T-helper 1 cell (primary cell): ENCODE data around the gene CFAP73.
"Not testable (repeated sequence)": the region's sequence is repeated elsewhere in the genome, so short reads cannot be mapped to it uniquely, and the experiment has no call there.

Experiments used
- DNase-seq, 5 donors: peaks; one replicate each; pipeline ENCODE4 v3.0.0-alpha.2; 2012 to 2020

Gene CFAP73

GRCh38 chr12:113195598-113195997 lies 46.1 kb downstream of the CFAP73 start:
- no peak for DNase-seq

DNA sequence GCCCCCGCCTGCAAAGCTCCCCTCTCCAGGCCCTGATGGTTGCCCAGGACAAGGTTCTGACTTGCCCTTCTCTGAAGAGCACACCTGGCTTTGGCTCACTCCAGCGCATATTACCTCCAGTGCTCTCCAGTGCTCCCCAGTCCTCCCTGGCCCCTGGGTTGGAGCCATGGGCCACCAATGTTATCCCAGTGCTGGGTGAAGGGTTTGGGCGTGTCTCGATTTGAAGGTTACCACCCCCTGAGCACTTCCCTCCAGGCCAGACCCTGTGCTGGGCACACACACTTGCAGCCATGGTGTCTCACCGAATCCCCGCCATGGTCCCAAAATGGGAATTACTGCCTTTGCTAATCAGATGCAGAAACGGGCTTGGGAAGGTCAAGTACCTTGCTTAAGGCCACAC lies 47.1 kb downstream of the CFAP73 start:
- no peak for DNase-seq

GRCh38 chr12:113196990-113197389 lies 47.5 kb downstream of the CFAP73 start:
- peak in 4 of 5 donors; percentile 33 to 72 (median 43) for DNase-seq

GRCh38 chr12:113197518-113198077 lies 48.1 kb downstream of the CFAP73 start:
- no peak for DNase-seq

DNA sequence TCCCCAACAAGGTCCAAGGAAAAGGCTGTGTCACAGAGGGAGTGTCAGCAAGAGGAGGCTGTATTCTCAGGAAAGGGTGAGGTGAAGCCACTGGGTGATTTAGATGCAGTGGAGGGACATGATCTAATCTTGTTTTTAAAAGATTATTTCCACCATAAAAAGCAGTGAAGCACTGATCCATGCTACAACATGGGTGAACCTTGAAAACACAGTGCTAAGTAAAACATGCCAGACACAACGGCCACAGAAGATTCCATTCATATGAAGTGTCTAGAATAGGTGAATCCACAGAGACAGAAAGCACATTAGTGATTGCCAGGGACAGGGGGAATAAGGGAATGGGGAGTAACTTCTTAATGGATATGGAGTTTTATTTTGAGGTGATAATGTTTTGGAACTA lies 48.8 kb downstream of the CFAP73 start:
- DNase-seq: no peak

- no peak for DNase-seq
Measured at GRCh38 chr12:113200021-113200797, 50.7 kb downstream of the CFAP73 start.

GRCh38 chr12:113201187-113202177 lies 52.0 kb downstream of the CFAP73 start:
- no peak for DNase-seq

- DNase-seq: no peak
Measured at GRCh38 chr12:113202300-113203075, 53.0 kb downstream of the CFAP73 start.

- no peak for DNase-seq
Measured at GRCh38 chr12:113203852-113204760, 54.6 kb downstream of the CFAP73 start.

DNA sequence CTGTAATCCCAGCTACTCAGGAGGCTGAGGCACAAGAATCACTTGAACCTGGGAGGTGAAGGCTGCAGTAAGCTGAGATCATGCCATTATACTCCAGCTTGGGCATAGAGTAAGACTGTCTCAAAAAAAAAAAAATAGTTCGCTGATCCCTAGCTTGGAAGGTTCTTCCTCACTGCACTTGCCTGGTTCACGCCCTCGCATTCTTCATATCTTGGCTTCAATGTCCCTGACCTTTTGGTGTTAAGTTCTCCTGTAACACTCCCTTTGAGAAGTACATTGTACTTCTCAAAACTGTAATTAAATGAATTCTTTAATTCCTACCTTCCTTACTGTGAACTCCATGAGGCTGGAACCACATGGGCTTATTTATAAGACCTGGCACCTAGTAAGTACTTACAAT lies 55.3 kb downstream of the CFAP73 start:
- no peak for DNase-seq

DNA sequence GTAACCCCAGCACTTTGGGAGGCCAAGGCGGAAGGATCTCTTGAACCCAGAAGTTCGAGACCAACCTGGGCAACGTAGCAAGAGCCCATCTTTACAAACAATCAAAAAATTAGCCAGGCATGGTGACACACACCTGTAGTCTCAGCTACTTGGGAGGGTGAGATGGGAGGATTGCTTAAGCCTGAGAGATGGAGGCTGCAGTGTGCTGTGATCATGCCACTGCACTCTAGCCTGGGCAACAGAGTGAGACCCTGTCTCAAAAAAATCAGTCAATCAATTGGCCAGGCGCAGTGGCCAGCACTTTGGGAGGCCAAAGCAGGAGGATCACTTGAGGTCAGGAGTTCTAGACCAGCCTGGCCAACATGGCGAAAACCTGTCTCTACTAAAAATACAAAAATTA lies 57.3 kb downstream of the CFAP73 start:
- not testable (repeated sequence) for DNase-seq

DNA sequence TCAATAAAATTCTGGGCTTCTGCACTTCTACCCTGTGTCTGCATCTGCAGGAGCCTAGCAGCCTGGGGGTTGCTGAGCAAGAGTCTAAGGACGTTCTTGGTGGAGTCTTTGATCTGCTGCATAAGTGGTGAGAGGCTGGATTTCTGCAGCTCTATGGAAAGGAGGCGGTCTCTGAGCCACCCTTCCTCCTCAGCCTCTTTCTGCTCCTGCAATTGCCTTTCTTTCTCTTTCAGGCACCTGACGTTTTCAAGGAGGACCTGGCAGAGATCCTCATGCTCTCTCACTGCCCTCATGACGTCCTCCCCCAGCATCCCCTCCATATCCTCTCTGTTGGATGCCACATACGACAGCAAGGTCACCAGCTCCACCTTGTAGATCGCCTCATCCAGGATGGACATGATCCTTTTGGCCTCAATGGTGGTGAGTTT lies 58.1 kb downstream of the CFAP73 start:
- DNase-seq: peak in 2 of 5 donors; percentile 7 to 38

GRCh38 chr12:113208041-113208934 lies 58.8 kb downstream of the CFAP73 start:
- DNase-seq: peak; percentile 15 to 91 (median 48)
